AML-193 (cell line): ENCODE measurements around the gene PLXNC1.
A peak's percentile ranks its signal among the peaks of the same experiment; 100 is the strongest.

Experiments
- DNase-seq, 2 experiments: peaks; one replicate each; lab custom pipeline; 2025; lab: John Stamatoyannopoulos, UW

PLXNC1 gene

DNA sequence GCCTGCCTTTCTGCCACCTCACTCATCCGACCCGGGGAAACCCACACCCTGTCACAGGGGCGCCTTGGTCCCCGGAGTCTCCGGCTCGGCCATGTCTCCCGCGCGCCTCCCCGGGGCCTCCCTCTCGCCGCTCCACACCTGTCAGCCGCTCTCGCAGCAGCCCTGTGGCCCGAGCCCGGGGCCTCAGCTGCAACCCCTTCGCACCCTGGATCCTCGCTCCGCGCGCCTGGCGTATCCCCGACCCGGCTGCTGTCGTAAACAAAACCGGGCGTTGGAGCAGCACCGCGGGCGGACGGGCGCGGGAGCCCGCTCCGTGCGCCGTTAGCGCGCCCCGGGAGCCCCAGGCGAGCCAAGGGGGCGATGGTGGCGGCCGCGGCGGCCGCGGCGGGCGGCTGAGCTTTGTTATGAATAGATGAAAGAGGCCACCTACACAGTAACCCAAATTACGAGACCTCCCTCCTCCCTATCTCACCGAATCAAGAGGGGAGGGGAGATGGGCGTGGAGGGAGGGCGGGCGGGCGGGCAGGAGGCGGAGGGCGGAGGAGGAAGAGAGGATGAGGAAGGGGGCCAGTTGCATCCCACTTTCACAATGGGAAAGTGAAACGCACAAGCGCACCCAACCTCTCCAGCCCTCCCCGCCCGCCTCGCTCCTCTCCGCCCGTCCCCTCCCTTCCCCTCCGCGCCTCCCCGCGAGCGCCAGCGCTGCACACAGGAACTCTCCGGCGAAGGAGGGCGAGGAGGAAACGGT, at the start of gene PLXNC1:
Gene PLXNC1, plus strand, starts transcription at position 587 of the 748 bp plus-strand sequence. CDS start 395 bp downstream, outside the sequence.
- DNase-seq, result peak; percentile 29 to 37

DNA sequence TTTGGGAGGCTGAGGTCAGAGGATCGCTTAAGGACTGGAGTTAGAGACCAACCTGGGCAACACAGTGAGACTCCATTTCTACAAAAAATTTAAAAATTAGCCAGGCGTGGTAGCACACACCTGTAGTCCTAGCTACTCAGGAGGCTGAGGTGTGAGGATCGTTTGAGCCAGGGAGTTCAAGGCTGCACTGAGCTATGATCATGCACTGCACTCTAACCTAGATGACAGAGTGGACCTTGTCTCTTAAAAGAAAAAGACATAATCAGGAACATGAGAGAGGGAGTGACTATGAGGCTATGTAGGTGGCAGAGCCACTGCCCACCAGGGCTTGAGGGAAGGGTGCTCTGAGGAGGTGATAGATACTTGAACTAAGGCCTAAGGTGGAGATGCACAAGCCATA, 49.2 kb upstream of the PLXNC1 start:
- no peak for DNase-seq

DNA sequence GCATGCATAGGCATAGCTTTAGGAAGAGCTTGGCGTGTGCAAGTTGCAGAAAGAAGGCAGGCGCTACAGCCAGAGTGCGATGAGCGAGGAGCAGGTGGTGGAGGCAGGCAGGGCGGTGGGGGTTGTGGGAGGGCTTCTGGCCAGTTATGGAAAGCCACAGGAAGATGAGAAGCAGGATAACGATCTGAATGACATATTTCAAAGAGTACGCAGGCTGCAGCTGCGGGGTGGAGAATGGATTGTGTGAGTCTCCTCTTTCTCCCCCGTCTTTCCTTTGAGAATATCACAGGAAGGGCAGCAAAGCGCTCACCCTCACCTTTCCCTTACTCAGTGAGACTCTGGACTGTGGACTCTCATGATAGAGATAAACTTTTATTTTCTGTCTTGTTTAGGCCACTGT, 48.7 kb upstream of the PLXNC1 start:
- no peak for DNase-seq

DNA sequence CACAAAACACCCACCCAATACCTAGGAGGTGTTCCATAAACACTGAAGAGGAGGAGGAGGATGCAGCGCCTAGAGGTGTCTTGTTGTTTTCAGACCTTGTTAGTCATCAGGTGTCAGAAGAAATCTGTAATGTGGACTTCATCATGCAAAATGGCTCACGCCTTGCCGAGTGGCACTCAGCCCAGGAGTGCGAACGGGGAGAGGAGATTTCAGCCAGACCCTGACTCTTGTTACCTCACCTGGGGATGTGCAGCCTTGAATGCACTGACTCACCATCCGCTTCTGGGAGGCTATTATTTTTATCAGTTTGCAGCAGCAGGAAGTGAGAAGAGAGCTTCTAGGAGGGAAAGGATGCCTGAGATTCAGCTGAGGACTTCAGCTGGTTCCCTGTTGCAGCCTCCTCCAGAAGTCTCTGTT, 48.2 kb upstream of the PLXNC1 start:
- no peak for DNase-seq

DNA sequence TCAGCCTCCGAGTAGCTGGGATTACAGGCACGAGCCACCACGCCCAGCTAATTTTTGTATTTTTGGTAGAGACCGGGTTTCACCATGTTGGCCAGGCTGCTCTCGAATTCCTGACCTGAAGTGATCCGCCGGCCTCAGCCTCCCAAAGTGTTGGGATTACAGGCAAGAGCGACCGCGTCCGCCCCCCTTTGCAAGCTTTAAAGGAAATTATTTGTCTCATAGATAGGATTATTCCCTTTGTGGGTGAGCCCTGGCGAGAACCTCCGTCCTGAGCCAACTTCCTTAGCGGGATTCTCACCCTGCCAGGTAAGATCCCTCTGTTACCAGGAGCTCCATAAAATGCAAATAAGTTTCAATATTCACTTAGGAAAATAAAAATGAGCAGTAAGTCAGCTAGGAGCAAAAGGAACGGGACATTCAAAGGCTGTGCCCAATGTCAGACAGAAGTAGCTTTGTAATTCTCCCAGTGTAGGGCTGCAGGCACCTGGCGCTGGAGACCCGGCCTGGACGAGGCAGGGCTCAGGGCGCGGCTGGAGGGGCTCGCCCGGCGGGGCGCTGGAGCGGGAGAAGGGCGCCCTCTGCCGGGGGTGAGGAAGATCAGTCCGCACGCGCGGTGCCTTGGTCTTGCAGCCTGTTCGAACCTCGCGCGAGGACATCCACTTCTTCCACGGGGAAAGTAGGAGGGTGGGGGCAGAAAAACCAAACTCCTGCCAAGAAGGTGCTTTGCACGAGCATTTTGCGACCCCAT, 47.2 kb upstream of the PLXNC1 start:
- DNase-seq, result peak; percentile 53 to 60

DNA sequence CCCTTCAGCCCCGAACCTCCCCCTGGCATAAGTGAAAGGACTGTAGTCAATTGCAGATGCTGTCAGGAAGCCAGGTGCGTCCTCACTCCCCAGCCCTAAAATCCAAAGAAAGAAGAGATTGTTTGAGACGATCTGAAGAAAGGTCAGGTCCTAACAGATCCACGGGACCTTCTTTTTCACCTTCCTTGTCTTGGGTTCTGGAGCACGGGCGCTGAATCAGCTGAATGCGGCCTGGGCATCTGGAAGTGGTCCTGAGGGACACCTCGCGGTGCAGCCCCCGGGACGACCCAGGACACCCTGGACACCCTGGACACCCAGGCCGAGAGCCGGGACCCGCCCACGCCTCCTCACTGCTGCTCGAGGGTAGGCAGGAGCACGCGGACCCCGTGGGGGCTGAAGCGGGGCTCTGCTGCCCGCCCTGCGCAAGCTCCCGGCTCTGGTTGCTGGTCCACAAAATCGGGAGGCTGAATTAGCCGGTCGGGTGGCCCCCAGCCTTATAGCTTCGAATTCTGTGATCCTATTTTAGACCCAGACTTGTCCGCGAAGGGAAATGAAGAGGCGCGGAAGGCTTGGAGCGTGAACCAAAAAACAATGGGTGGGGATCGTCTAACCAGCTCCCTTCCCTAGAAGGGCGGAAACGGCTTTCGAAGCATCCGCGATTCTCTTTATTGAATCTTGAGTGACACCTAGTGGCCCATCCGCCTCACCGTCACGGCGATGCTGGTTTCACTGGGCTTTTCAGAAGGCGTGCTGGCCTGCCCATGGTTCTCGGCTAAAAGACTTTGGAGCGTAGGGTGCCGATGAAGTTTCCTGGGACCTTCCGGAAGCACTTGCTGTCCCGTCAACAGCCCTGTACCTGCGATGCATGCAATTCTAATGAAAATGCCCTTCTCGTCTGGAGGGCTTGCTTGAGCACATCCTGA, 46.4 kb upstream of the PLXNC1 start:
- DNase-seq, result peak; percentile 68 to 74

DNA sequence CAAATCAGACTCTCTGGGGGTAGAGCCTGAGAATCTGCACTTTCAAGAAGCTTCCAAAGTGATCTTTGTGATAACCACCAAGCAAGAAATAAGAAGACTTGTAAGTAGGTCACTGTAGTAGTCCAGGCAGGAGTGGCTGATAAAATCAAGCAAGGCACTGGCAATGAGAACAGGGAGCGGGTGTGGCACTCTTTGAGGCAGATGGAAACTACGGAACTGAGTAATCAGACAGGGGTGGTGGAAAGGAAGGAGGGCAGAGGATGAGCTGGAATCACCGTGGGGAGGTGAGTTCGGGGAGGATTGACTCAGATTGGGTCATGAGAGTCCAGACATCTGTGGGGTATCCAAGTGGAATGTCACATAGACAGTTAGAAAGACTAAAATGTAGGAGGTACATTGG, 44.4 kb upstream of the PLXNC1 start:
- no peak for DNase-seq

DNA sequence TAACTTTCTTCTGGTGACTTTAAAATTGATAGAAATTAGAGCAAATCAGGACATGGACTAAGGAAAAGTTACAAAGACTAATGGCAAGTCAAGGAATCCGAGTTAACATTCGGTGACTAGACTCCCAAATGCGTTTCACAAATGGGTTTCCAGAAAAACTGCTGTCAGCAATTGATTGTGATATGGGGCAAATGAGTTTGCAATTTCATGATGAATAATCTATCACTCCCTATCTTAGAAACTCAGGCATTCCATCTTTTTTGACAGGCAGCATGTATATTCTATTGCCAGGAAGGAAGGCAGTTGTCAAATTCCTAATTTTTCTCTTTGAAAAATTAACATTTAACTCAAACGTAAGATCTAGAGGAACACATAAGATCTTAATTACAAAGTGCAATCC, 40.5 kb upstream of the PLXNC1 start:
- no peak for DNase-seq

DNA sequence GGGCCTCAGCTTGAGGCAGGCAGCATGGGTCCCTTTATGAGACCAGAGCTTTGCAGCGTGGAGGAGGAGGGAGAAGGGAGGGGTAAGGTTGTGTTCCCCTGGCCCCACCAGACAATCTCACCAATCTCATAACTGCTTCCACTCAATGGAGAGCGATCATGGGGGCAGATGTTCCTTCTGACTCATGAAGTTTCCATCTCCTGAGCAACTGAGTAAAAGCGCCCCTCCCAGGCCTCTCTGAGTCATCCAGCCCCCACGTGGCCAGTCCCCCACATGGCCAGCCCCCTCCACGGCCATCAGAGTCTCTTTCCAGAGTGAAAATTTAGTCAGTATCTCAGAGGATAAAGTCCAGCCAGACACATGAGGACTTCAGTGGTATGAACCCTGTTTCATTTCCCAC, 39.2 kb upstream of the PLXNC1 start:
- DNase-seq, result no peak

DNA sequence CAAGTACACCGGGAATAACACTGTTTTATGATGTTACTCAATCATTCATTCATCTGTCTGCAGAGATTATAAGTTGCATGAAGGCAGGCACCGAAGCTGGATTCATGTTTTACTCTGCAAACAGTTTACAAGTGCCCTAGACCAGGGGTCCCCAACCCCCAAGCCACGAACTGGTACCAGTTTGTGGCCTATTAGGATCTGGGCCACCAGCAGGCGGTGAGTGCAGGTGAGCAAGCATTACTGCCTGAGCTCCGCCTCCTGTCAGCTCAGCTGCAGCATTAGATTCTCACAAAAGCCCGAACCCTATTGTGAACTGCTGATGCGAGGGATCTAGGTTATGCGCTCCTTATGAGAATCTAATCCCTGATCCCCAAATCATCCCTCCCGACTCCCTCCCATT, 38.1 kb upstream of the PLXNC1 start:
- no peak for DNase-seq

DNA sequence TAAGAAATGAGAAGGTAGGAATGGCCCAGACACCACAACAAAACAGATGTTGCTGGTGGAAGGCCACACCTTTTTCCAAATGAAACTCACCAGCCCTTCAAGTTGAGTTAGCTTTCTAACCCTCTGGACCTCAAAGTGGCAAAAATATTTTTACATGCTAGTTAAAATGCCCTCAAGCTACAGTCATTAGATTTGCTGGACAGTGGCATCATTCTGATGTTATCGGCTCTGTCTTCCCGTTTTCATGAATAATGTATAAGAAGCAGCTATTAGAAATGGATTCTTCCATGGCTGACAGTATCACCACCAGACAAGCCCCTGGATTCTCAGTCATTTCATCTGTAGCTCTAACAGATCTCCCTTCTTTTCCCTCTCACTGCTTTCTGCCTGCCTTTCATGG, 37.1 kb upstream of the PLXNC1 start:
- DNase-seq, result no peak

DNA sequence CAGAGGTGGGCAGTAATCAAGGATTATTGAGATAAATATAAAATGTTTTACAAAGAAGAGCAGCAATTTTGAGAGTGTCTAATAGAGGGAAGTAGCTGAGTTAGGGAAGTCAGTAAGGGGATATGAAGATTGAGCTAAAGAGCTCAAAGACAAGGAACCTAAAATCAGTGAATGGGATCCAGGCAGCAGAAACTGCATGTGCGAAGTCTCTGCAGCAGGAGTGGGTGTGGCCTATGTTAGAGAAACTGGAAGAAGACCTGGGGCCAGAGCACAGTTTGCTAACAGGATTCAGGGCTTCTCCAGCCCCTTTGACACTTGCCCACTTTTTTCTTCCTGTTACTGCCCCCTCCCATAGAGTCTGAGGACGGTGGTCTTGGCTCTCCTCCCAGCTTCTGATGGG, 36.3 kb upstream of the PLXNC1 start:
- DNase-seq, result peak in 1 of 2 experiments; percentile 12

DNA sequence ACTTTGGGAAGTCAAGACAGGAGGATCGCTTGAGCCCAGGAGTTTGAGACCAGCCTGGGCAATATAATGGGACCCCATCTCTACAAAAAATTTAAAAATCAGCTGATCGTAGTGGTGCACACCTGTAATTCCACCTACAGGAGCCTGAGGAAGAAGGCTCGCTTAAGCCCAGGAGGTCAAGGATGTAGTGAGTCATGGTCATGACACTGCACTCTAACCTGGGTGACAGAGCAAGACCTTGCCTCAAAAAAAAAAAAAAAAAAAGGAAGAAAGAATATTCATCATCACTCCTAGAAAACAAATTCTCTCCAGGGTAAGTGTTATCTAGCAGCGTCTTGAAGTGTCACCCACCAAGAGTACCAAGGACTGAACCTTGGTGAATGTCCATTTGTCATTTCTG, 34.2 kb upstream of the PLXNC1 start:
- no peak for DNase-seq

DNA sequence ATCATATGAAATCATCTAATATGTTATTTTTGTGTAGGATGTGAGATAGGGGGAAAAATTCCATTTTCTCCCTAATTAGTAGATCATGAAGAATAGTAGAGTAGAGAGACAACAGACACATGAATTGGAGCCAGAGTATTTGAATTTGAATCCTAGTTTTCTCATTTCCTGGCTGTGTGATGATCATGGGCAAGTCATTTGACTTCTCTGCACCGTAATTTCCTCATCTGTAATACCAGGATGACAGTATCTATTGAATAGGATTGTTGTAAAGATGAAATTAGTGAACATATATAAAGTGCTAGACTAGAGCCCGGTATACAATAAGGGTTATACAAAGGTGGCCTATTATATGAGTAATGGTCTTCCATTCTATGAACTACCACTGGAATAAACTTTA, 32.2 kb upstream of the PLXNC1 start:
- DNase-seq, result no peak

DNA sequence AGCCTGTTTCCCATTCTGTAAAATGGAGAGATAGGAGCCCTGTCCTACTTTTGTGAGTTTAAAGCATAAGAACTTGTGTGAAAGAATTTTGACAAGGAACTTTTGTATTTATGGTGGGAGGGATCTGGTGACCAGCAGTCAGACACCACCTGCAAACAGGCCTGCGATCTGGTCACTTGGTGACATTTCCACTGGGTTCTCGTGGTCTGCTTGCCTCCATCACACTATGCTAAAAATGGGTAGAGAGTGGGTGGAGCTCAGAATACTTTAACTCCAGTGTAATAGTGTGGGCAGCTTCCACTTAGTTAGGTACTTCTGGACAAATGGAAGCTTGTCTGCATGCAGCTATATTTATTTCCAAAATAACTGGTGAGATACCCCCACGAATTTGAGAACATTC, 26.5 kb upstream of the PLXNC1 start:
- DNase-seq, result no peak

DNA sequence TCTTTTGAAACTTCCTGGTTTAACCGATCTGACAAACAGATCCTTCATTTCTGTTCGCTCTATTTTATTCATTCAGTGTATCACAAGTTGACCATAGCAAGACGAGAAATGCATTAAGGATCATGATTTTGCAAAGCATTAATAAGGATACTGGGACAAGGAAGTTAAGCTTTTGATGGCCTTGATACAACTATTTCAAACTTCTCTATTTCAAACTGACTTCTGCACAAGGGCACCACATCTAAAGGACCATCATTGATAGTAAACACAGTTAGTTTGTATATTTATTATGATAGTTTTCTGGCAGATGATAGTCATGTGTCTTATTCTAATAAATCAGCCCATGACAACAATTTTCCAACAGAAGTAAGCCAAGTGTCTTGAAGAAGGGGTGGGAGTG, 25.8 kb upstream of the PLXNC1 start:
- peak in 1 of 2 experiments; percentile 4 for DNase-seq

DNA sequence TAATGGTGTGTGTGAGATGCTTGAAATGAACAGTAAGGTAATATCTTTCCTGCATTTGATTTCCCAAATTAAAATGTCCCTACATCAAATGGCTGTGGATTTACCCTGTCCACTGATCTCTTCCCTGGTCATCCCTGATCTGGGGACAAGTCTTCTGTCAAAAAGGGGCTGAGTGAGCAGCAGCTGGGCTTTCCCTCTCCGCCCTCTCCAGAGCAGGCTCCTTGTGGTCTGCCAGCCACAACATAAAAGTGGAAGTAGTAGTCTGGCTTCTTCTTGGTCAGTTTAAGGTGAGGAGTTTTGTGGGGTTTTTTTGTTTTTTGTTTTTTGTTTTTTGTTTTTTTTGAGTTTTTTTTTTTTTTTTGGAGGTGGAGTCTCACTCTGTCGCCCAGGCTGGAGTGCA, 25.2 kb upstream of the PLXNC1 start:
- peak; percentile 54 to 65 for DNase-seq

DNA sequence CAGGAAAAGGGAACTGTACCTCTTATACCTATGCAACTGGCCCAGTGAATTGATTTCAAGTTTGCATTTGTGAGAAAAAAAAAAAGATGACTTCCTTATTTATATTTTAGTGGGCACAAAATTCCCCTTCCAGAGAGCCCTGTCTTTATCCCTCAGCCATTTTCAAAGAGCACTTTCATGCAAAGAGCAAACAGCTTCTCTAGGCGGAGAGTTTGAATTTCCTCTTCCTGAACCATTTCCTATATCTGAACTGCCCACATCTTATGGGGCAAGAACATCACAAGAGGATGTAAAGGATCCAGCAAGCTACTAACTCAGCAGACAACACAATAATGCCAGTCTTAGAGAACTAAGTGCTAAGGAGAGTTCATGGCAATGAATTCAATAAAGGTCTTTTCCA, 22.3 kb upstream of the PLXNC1 start:
- DNase-seq, result peak; percentile 85

DNA sequence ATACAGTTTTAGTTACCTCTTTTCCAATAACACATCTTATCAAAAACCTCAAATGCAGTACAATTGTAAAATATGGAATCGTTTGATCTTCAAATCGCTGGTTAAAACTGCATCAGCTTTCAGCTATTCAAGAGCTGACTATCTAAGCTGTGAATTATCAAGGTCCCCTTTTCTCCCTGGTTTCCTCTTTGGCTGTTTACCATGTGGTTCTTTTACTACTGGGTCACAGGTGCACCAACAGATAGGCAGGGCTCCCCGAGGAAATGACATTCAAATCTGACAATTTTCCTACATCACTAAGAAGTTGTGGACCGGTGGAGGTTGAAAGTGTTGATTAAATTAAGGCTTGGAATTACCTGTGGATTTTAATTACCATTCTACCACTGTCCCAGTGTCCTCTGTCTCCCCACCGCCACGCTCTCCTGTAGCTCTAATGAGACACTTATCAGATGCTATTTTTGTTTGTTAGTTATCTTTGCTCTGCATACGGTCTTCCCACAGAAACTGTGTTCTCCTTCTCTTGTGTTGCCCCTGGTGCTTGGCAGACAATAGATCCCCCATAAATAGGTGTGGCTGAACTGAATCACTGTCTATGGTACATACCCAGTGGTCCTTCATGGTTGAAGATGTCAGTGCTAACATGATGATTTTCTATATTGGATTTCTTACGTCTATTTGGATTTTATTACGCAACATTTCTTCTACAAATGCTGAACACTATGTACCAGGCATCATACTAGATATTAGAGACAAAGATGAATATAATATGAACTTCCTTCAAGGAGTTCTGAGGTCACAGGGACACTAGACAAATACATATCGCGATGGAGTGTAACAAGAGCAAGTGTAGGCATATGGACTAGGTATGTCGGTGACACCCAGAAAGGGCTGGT, 20.9 kb upstream of the PLXNC1 start:
- DNase-seq, result no peak

DNA sequence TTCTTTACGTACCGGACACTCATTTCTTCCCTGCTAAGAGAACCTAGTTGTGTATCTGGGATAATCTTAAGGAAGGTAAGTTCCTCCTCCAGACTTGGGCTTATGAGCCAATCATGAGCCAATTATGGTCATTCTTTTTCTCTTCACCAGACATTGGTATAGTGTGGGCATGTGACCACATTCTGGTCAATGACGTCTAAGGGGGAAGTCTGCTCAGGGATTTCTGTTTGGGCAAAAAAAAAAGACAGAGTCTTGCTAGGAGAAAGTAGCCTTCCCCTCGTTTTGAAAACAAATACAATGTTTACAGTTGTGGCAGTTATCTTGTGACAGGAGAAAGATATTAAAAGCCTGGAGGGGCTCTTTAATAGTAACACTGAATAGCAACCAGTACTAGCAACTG, 20.1 kb upstream of the PLXNC1 start:
- no peak for DNase-seq
